Thyroid gland (tissue), 4 donors: ENCODE measurements around the gene TAF10.

ENCODE experiments used
- CTCF ChIP-seq, 6 experiments: fragments of 200-600 bp in 3 of 6; fragments of 450-650 bp in 3 of 6; sonication (generic) in 3 of 6; IDR thresholded peaks; one replicate each; pipeline ENCODE4 v1.5.1; 2016 to 2019; ENCODE audit warnings: antibody characterized with exemption in 6 of 6, mild to moderate bottlenecking in 2 of 6, inconsistent platforms in 1 of 6, moderate library complexity in 1 of 6
- POLR2A ChIP-seq, 2 donors: fragments of 450-650 bp; IDR thresholded peaks; one replicate each; pipeline ENCODE4 v1.6.1; 2017; ENCODE audit warnings: antibody characterized with exemption in 2 of 2, mild to moderate bottlenecking in 2 of 2, moderate library complexity in 1 of 2

GRCh38 chr11:6604790-6605189 lies 7.2 kb downstream of the TAF10 start:
- TF ChIP-seq POLR2A (IDR thresholded peaks at IDR 0.05) (no peak), CTCF (IDR thresholded peaks at IDR 0.05) (no peak)
